HepG2 (cell line): ENCODE data around the gene STEAP1B. TPM values are rescaled to one million over a fixed set of nuclear protein-coding genes. Genes with fewer than 3 reads are reported as not detected.

Experiments used
- CBX5 ChIP-seq: sonication (generic); formaldehyde crosslinking; IDR thresholded peaks from 2 replicates; pipeline ENCODE4 v1.4.0; 2020; ENCODE audit warnings: missing genetic modification reagents, borderline replicate concordance
- CEBPG ChIP-seq: IDR thresholded peaks from 2 replicates; pipeline ENCODE4 v1.6.1; 2016
- CHCHD3 ChIP-seq: sonication (generic); formaldehyde crosslinking; IDR thresholded peaks from 2 replicates; pipeline ENCODE4 v1.8.0; 2022; ENCODE audit warnings: mild to moderate bottlenecking, missing genetic modification reagents, moderate library complexity
- GABPA ChIP-seq, 2 experiments: IDR thresholded peaks; 2 replicates each; pipeline ENCODE4 v1.6.1; 2011 to 2016; ENCODE audit warnings: low read depth in 2 of 2, low read length in 1 of 2, missing biosample characterization in 1 of 2, missing genetic modification characterization in 1 of 2
- HDAC6 ChIP-seq: fragments of 200-600 bp; sonication (generic); IDR thresholded peaks from 2 replicates; pipeline ENCODE4 v1.7.0; 2017; ENCODE audit warnings: mild to moderate bottlenecking, antibody characterized with exemption, low read length, low read depth
- KLF9 ChIP-seq: IDR thresholded peaks from 2 replicates; pipeline ENCODE4 v1.6.1; 2016; ENCODE audit warnings: low read depth
- MXD4 ChIP-seq: IDR thresholded peaks from 2 replicates; pipeline ENCODE4 v1.6.1; 2016; ENCODE audit warnings: mild to moderate bottlenecking, missing biosample characterization, missing genetic modification reagents
- MYNN ChIP-seq: sonication (generic); formaldehyde crosslinking; IDR thresholded peaks from 2 replicates; pipeline ENCODE4 v1.4.0; 2020; ENCODE audit warnings: mild to moderate bottlenecking, low read depth, missing genetic modification reagents
- NCOA1 ChIP-seq: sonication (generic); formaldehyde crosslinking; IDR thresholded peaks from 2 replicates; pipeline ENCODE4 v1.9.0; 2021; ENCODE audit warnings: missing genetic modification reagents
- RFXAP ChIP-seq: sonication (generic); formaldehyde crosslinking; IDR thresholded peaks from 2 replicates; pipeline ENCODE4 v1.4.0; 2020; ENCODE audit warnings: missing genetic modification reagents, borderline replicate concordance
- SAP130 ChIP-seq: IDR thresholded peaks from 2 replicates; pipeline ENCODE4 v1.6.1; 2016; ENCODE audit warnings: low read depth
- SIN3B ChIP-seq: fragments of 150-350 bp; IDR thresholded peaks from 2 replicates; pipeline ENCODE4 v1.6.1; 2014; ENCODE audit warnings: low read length
- ZMYM3 ChIP-seq: sonication (generic); formaldehyde crosslinking; IDR thresholded peaks from 2 replicates; pipeline ENCODE4 v1.5.1; 2020; ENCODE audit warnings: mild to moderate bottlenecking, missing genetic modification reagents
- ZNF292 ChIP-seq: sonication (generic); formaldehyde crosslinking; IDR thresholded peaks from 2 replicates; pipeline ENCODE4 v1.8.1; 2022; ENCODE audit warnings: mild to moderate bottlenecking, low read depth, missing genetic modification reagents, borderline replicate concordance
- polyA plus RNA-seq, 8 experiments: library from polyadenylated mRNA; depleted of rRNA in 3 of 8; stranded (reverse) in 7 of 8; unstranded in 1 of 8; fragments of >200 nt; fragmentation: Illumina TruSeq in 4 of 8; extraction: Trizol in 4 of 8; gene quantifications; 2 replicates each; pipeline versions ENCODE4 v1.2.1 to v1.2.3, GENCODE V29; 2011 to 2016; ENCODE audit warnings: low read depth in 4 of 8, missing spikeins in 1 of 8, mixed read lengths in 1 of 8; ENCODE audit not compliant: insufficient read depth in 1 of 8
- total RNA-seq, 5 experiments: library from RNA; depleted of rRNA; stranded (reverse); fragments of >200 nt; fragmentation: Illumina TruSeq; extraction: Trizol; gene quantifications; 2 replicates each; pipeline ENCODE4 v1.2.3, GENCODE V29; 2016; ENCODE audit warnings: low read depth in 1 of 5
- TF ChIP-seq, protein P1 (sequence below): sonication (generic); formaldehyde crosslinking; IDR thresholded peaks from 2 replicates; pipeline ENCODE4 v1.5.0; 2020; ENCODE audit warnings: missing genetic modification reagents
- TF ChIP-seq, protein P2 (sequence below): sonication (generic); formaldehyde crosslinking; IDR thresholded peaks from 2 replicates; pipeline ENCODE4 v1.4.0; 2020; ENCODE audit warnings: missing genetic modification reagents
- TF ChIP-seq, protein P3 (sequence below): sonication (generic); formaldehyde crosslinking; IDR thresholded peaks from 2 replicates; pipeline ENCODE4 v1.9.0; 2021; ENCODE audit warnings: missing genetic modification reagents, borderline replicate concordance
- TF ChIP-seq, protein P4 (sequence below): sonication (generic); formaldehyde crosslinking; IDR thresholded peaks from 2 replicates; pipeline ENCODE4 v1.8.0; 2022; ENCODE audit warnings: mild to moderate bottlenecking, missing genetic modification reagents, borderline replicate concordance

STEAP1B gene
- total and polyA plus RNA-seq, 2 of the 13 experiments (the other 11 are each of a cell fraction or from before 2014, with no cell fraction given), result not detected

DNA sequence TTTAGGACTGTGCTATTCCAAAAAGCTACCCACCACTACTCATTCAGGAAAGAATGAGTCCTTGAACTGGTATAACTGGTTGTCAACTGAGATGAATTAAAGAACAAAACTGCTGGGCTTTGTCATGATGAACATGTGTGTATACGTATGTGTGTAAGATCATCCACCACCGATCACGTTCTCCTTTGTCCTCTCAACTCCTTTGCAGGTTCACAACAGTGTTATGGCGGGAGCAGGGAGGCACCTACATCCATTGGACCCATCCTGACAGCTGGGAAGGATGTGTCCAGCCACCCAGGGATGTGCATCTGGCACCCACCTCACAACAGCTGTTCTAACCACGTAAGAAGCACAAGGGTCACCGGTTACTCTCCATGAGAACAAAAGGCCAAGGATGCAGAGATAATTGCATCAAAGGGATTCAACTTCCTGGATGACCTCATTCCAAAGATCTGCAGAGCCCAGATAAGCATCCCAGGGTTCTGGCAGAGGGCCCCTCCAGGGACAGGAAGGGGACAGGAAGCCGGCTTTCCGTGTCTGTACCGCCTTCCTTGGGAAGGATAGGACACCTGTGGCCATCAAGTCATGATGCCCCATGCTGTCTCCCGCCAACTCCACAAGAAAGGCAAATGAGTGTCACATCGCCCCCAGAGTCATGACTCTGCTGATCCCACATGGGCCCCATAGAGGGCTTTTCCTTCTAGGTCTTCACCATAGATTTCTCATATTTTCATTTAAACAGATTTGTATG is 66.1 kb downstream of the STEAP1B start (continued):
- peak; percentile 90 for TF ChIP-seq ZNF292 (CRISPR knock-in tag)
- no peak for TF ChIP-seq HDAC6
- no peak for TF ChIP-seq MYNN (CRISPR knock-in tag)
- TF ChIP-seq, protein P1, sequence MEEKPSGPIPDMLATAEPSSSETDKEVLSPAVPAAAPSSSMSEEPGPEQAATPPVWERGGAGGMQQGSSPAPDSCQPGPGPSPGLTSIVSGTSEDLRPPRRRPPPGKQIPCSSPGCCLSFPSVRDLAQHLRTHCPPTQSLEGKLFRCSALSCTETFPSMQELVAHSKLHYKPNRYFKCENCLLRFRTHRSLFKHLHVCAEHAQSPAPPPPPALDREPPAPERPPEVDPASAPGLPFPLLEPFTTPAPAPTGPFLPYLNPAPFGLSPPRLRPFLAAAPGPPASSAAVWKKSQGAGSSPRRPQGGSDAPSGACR (CRISPR knock-in tag), result peak; percentile 90; the same call in 1 of the 2 replicates
- TF ChIP-seq MXD4 (CRISPR knock-in tag), result 0 out of 2 replicates have a peak, but pooled peaks have one; percentile 33
- TF ChIP-seq CEBPG (CRISPR knock-in tag), result peak; percentile 78
- peak; percentile 83; the same call in 1 of the 2 replicates for TF ChIP-seq ZMYM3
- TF ChIP-seq RFXAP (CRISPR knock-in tag), result no peak
- no peak for TF ChIP-seq SIN3B
- TF ChIP-seq, protein P2, sequence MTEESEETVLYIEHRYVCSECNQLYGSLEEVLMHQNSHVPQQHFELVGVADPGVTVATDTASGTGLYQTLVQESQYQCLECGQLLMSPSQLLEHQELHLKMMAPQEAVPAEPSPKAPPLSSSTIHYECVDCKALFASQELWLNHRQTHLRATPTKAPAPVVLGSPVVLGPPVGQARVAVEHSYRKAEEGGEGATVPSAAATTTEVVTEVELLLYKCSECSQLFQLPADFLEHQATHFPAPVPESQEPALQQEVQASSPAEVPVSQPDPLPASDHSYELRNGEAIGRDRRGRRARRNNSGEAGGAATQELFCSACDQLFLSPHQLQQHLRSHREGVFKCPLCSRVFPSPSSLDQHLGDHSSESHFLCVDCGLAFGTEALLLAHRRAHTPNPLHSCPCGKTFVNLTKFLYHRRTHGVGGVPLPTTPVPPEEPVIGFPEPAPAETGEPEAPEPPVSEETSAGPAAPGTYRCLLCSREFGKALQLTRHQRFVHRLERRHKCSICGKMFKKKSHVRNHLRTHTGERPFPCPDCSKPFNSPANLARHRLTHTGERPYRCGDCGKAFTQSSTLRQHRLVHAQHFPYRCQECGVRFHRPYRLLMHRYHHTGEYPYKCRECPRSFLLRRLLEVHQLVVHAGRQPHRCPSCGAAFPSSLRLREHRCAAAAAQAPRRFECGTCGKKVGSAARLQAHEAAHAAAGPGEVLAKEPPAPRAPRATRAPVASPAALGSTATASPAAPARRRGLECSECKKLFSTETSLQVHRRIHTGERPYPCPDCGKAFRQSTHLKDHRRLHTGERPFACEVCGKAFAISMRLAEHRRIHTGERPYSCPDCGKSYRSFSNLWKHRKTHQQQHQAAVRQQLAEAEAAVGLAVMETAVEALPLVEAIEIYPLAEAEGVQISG (CRISPR knock-in tag), result peak; percentile 56
- TF ChIP-seq CBX5, result peak; percentile 77; the same call in 1 of the 2 replicates
- TF ChIP-seq CHCHD3 (CRISPR knock-in tag), result no peak
- no peak for TF ChIP-seq GABPA (IDR thresholded peaks at IDR 0.05; ENCODE audit: low read depth, low read length)
- TF ChIP-seq GABPA (CRISPR knock-in tag; IDR thresholded peaks at IDR 0.05; ENCODE audit: low read depth), result peak; percentile 73
- TF ChIP-seq, protein P3, sequence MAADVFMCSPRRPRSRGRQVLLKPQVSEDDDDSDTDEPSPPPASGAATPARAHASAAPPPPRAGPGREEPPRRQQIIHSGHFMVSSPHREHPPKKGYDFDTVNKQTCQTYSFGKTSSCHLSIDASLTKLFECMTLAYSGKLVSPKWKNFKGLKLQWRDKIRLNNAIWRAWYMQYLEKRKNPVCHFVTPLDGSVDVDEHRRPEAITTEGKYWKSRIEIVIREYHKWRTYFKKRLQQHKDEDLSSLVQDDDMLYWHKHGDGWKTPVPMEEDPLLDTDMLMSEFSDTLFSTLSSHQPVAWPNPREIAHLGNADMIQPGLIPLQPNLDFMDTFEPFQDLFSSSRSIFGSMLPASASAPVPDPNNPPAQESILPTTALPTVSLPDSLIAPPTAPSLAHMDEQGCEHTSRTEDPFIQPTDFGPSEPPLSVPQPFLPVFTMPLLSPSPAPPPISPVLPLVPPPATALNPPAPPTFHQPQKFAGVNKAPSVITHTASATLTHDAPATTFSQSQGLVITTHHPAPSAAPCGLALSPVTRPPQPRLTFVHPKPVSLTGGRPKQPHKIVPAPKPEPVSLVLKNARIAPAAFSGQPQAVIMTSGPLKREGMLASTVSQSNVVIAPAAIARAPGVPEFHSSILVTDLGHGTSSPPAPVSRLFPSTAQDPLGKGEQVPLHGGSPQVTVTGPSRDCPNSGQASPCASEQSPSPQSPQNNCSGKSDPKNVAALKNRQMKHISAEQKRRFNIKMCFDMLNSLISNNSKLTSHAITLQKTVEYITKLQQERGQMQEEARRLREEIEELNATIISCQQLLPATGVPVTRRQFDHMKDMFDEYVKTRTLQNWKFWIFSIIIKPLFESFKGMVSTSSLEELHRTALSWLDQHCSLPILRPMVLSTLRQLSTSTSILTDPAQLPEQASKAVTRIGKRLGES (CRISPR knock-in tag), result no peak
- TF ChIP-seq, protein P4, sequence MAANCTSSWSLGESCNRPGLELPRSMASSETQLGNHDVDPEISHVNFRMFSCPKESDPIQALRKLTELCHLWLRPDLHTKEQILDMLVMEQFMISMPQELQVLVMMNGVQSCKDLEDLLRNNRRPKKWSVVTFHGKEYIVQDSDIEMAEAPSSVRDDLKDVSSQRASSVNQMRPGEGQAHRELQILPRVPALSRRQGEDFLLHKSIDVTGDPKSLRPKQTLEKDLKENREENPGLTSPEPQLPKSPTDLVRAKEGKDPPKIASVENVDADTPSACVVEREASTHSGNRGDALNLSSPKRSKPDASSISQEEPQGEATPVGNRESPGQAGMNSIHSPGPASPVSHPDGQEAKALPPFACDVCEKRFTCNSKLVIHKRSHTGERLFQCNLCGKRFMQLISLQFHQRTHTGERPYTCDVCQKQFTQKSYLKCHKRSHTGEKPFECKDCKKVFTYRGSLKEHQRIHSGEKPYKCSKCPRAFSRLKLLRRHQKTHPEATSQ, result 0 out of 2 replicates have a peak, but pooled peaks have one; percentile 58
- TF ChIP-seq KLF9 (CRISPR knock-in tag), result no peak
- peak; percentile 94 for TF ChIP-seq SAP130
- TF ChIP-seq NCOA1 (CRISPR knock-in tag), result no peak
